SU-DHL-6 (cell line): ENCODE results near the gene NCBP3.

Experiments
- CTCF ChIP-seq: fragments of 200-600 bp; sonication (generic); IDR thresholded peaks from one replicate; pipeline ENCODE4 v1.5.1; 2017; ENCODE audit warnings: antibody characterized with exemption, mild to moderate bottlenecking, low read length, moderate library complexity; ENCODE audit not compliant: insufficient read depth, poor library complexity, severe bottlenecking
- EZH2phosphoT487 ChIP-seq: fragments of 200-600 bp; sonication (generic), shearing (Covaris generic); conservative IDR thresholded peaks from 2 replicates; pipeline ENCODE4 v1.6.1; 2018; ENCODE audit warnings: mild to moderate bottlenecking, antibody characterized with exemption, low read length, moderate library complexity, mixed read lengths

- TF ChIP-seq CTCF (no peak), EZH2phosphoT487 (no peak)
Observed at GRCh38 chr17:3895354-3895753, 49.3 kb upstream of the NCBP3 start.
